ENCODE results near the gene RAB25.

- TF ChIP-seq EZH2 (IDR thresholded peaks at IDR 0.05; ENCODE audit: insufficient read depth, low read length) = no peak
- TF ChIP-seq, protein P1, sequence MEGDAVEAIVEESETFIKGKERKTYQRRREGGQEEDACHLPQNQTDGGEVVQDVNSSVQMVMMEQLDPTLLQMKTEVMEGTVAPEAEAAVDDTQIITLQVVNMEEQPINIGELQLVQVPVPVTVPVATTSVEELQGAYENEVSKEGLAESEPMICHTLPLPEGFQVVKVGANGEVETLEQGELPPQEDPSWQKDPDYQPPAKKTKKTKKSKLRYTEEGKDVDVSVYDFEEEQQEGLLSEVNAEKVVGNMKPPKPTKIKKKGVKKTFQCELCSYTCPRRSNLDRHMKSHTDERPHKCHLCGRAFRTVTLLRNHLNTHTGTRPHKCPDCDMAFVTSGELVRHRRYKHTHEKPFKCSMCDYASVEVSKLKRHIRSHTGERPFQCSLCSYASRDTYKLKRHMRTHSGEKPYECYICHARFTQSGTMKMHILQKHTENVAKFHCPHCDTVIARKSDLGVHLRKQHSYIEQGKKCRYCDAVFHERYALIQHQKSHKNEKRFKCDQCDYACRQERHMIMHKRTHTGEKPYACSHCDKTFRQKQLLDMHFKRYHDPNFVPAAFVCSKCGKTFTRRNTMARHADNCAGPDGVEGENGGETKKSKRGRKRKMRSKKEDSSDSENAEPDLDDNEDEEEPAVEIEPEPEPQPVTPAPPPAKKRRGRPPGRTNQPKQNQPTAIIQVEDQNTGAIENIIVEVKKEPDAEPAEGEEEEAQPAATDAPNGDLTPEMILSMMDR (IDR thresholded peaks at IDR 0.05; ENCODE audit: insufficient read depth, low read depth, low read length) = no peak
Measured at GRCh38 chr1:156050376-156050775, 10.6 kb upstream of the RAB25 start.

Measured in astrocyte (in vitro differentiated cells and primary cell).